DOHH2 (cell line): ENCODE results near the gene CFI.

Source experiments
- H3F3A ChIP-seq: fragments of 200-600 bp; sonication (generic), shearing (Covaris generic); 2 replicates; pipeline ENCODE4 v1.6.0; 2016; ENCODE audit warnings: antibody characterized with exemption, mild to moderate bottlenecking; ENCODE audit not compliant: control insufficient read depth, insufficient read depth
- H3K27ac ChIP-seq: fragments of 200-600 bp; sonication (generic); 2 replicates; pipeline ENCODE4 v1.5.1; 2014; ENCODE audit warnings: low read depth, mild to moderate bottlenecking, low read length, moderate library complexity
- H3K27me3 ChIP-seq: fragments of 200-600 bp; sonication (generic); 2 replicates; pipeline ENCODE4 v1.6.1; 2014; ENCODE audit warnings: mild to moderate bottlenecking, low read length, mixed read lengths; ENCODE audit not compliant: control insufficient read depth
- H3K36me3 ChIP-seq: fragments of 200-600 bp; sonication (generic); 2 replicates; pipeline ENCODE4 v1.6.1; 2014; ENCODE audit warnings: mild to moderate bottlenecking, low read length, moderate library complexity, mixed read lengths; ENCODE audit not compliant: control insufficient read depth
- H3K4me1 ChIP-seq: fragments of 200-600 bp; sonication (generic); 2 replicates; pipeline ENCODE4 v1.6.1; 2014; ENCODE audit warnings: mild to moderate bottlenecking, low read length, mixed read lengths; ENCODE audit not compliant: control insufficient read depth
- H3K4me2 ChIP-seq: fragments of 200-600 bp; sonication (generic); 2 replicates; pipeline ENCODE4 v1.6.0; 2014; ENCODE audit warnings: mild to moderate bottlenecking, low read length, moderate library complexity
- H3K4me3 ChIP-seq: fragments of 200-600 bp; sonication (generic); 2 replicates; pipeline ENCODE4 v1.5.1; 2014; ENCODE audit warnings: mild to moderate bottlenecking, low read length, mixed read lengths
- H3K79me2 ChIP-seq: fragments of 200-600 bp; sonication (generic); 2 replicates; pipeline ENCODE4 v1.6.1; 2014; ENCODE audit warnings: mild to moderate bottlenecking, low read length, mixed read lengths; ENCODE audit not compliant: control insufficient read depth
- H3K9me2 ChIP-seq: fragments of 200-600 bp; sonication (generic); replicated peaks from 2 replicates; pipeline ENCODE4 v1.6.1; 2014; ENCODE audit warnings: mild to moderate bottlenecking, low read length, mixed read lengths; ENCODE audit not compliant: control insufficient read depth
- H3K9me3 ChIP-seq: fragments of 200-600 bp; sonication (generic); 2 replicates; pipeline ENCODE4 v1.6.1; 2014; ENCODE audit warnings: antibody characterized with exemption, low read length, mixed read lengths; ENCODE audit not compliant: control insufficient read depth, insufficient read depth
- H4K20me1 ChIP-seq: fragments of 200-600 bp; sonication (generic); 2 replicates; pipeline ENCODE4 v1.6.0; 2014; ENCODE audit warnings: low read depth, mild to moderate bottlenecking, antibody characterized with exemption, low read length, moderate library complexity; ENCODE audit not compliant: control insufficient read depth, insufficient read depth
- EZH2phosphoT487 ChIP-seq: fragments of 200-600 bp; sonication (generic); IDR thresholded peaks from 2 replicates; pipeline ENCODE4 v1.6.1; 2017; ENCODE audit warnings: borderline replicate concordance, mild to moderate bottlenecking, antibody characterized with exemption, low read length, moderate library complexity, mixed read lengths
- TF ChIP-seq, protein P1 (sequence below): fragments of 200-600 bp; sonication (generic); IDR thresholded peaks from one replicate; pipeline ENCODE4 v1.5.1; 2014; ENCODE audit warnings: antibody characterized with exemption, mild to moderate bottlenecking, low read depth, low read length; ENCODE audit not compliant: poor library complexity, severe bottlenecking

CFI gene

DNA sequence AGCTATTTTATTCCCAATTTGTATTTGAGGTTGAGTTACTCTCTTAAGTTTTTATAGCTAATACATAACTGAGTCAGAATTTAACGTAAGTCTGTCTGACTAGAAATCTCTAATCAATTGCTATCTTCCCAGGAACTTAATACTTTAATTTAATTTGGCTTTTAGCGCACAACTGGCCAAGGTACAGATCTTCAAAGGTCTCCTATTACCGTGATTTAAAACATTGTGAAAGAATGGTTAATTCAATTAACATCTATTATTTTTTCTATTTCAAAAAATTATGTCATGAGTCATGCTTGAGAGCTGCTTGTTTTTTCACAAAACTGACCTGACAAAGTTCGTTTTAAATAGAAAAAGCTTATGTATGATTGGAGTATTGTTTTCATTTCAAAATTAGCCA is 49.9 kb downstream of the CFI start:
- Histone ChIP-seq H3K9me2 (no peaks in the 10 kb centered on the region), H3K79me2 (no peaks in the 10 kb centered on the region), H3K4me3 (no peak overlapping the region), H4K20me1 (no peaks in the 10 kb centered on the region), H3K27me3 (no peaks in the 10 kb centered on the region; the same call in 1 of the 2 replicates), H3K27ac (no peak overlapping the region), H3K4me1 (no peaks in the 10 kb centered on the region), H3K9me3 (no peaks in the 10 kb centered on the region), H3F3A (no peaks in the 10 kb centered on the region), H3K36me3 (no peaks in the 10 kb centered on the region), H3K4me2 (no peak overlapping the region)
- TF ChIP-seq EZH2phosphoT487, result no peak
- TF ChIP-seq, protein P1, sequence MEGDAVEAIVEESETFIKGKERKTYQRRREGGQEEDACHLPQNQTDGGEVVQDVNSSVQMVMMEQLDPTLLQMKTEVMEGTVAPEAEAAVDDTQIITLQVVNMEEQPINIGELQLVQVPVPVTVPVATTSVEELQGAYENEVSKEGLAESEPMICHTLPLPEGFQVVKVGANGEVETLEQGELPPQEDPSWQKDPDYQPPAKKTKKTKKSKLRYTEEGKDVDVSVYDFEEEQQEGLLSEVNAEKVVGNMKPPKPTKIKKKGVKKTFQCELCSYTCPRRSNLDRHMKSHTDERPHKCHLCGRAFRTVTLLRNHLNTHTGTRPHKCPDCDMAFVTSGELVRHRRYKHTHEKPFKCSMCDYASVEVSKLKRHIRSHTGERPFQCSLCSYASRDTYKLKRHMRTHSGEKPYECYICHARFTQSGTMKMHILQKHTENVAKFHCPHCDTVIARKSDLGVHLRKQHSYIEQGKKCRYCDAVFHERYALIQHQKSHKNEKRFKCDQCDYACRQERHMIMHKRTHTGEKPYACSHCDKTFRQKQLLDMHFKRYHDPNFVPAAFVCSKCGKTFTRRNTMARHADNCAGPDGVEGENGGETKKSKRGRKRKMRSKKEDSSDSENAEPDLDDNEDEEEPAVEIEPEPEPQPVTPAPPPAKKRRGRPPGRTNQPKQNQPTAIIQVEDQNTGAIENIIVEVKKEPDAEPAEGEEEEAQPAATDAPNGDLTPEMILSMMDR, result no peak

DNA sequence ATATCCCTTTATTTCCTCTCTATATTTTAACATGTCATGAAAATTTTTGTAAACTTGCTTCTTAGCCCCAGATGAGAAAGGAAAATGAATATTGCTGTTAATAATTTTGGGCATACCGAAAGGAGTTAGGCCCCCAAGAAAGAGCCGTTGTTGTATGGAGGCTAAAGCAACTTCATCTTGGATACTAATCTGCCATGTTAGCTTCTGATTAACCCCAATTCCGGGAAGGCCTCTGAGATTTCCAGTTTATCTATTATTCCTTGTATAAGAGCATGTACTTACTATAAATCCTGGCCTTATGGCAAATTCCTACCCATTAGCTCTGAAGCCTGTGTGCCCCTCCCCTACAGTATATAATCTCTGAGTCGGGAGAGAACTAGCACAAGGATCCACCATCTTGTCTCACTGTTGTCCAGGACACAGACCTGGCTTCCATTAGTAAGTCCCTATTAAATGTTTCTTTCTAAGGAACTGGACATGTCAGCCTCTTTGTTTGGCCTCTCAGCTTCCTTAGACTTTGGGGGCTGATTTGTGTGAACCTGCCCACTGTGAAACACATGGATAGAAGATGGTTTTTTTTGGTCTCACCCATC is 51.1 kb downstream of the CFI start:
- H3K79me2 ChIP-seq, result no peaks in the 10 kb centered on the region
- no peak overlapping the region for H3K27ac ChIP-seq
- H4K20me1 ChIP-seq, result no peaks in the 10 kb centered on the region
- H3K36me3 ChIP-seq, result no peaks in the 10 kb centered on the region
- no peaks in the 10 kb centered on the region; the same call in 1 of the 2 replicates for H3K27me3 ChIP-seq
- no peaks in the 10 kb centered on the region for H3F3A ChIP-seq
- no peaks in the 10 kb centered on the region for H3K9me3 ChIP-seq
- H3K4me3 ChIP-seq, result no peak overlapping the region
- no peaks in the 10 kb centered on the region for H3K9me2 ChIP-seq
- no peaks in the 10 kb centered on the region for H3K4me1 ChIP-seq
- TF ChIP-seq, protein P1, result no peak
- no peak for TF ChIP-seq EZH2phosphoT487
- no peak overlapping the region for H3K4me2 ChIP-seq

DNA sequence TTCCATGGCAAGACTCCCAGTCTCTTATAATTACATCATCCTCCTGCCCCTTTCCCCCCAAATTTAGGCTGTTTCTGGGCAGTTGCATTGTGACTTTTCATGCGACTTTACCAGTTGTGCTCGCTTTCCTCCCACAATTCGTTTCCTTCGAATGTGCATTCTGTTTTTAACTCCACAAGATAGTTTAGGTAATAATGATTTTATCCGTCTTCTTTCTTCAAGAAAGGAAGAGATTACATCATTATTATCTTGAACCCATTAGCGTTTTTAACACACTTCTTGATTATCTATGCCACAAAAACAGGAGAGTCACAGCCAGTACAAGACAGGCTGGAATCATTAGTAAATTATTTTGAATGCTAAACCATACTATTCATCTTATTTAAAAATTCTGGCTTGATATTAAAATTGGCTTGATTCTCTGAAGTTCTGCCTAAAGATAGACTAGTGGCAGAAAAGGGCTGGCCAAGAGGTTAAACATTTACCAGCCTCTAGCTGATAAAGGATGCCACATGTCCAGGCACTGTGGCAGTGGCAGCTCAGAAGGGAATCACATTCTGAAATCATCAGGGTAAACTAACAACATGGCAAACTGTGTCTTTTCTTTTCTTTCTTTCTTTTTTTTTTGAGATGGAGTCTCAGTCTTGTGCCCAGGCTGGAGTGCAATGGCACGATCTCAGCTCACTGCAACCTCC is 52.3 kb downstream of the CFI start:
- TF ChIP-seq, protein P1, result no peak
- no peak for TF ChIP-seq EZH2phosphoT487
- Histone ChIP-seq H3K4me1 (no peaks in the 10 kb centered on the region), H3K27me3 (no peaks in the 10 kb centered on the region; the same call in 1 of the 2 replicates), H3K9me3 (no peaks in the 10 kb centered on the region), H3K36me3 (no peaks in the 10 kb centered on the region), H3K4me2 (no peak overlapping the region), H3K9me2 (no peaks in the 10 kb centered on the region), H3F3A (no peaks in the 10 kb centered on the region), H3K4me3 (no peak overlapping the region), H3K27ac (no peak overlapping the region), H4K20me1 (no peaks in the 10 kb centered on the region), H3K79me2 (no peaks in the 10 kb centered on the region)
